DOHH2 (cell line): ENCODE measurements around the gene URGCP.

Experiments used
- H3F3A ChIP-seq: fragments of 200-600 bp; sonication (generic), shearing (Covaris generic); 2 replicates; pipeline ENCODE4 v1.6.0; 2016; ENCODE audit warnings: antibody characterized with exemption, mild to moderate bottlenecking; ENCODE audit not compliant: control insufficient read depth, insufficient read depth
- H3K27ac ChIP-seq: fragments of 200-600 bp; sonication (generic); 2 replicates; pipeline ENCODE4 v1.5.1; 2014; ENCODE audit warnings: low read depth, mild to moderate bottlenecking, low read length, moderate library complexity
- H3K27me3 ChIP-seq: fragments of 200-600 bp; sonication (generic); 2 replicates; pipeline ENCODE4 v1.6.1; 2014; ENCODE audit warnings: mild to moderate bottlenecking, low read length, mixed read lengths; ENCODE audit not compliant: control insufficient read depth
- H3K36me3 ChIP-seq: fragments of 200-600 bp; sonication (generic); 2 replicates; pipeline ENCODE4 v1.6.1; 2014; ENCODE audit warnings: mild to moderate bottlenecking, low read length, moderate library complexity, mixed read lengths; ENCODE audit not compliant: control insufficient read depth
- H3K4me1 ChIP-seq: fragments of 200-600 bp; sonication (generic); 2 replicates; pipeline ENCODE4 v1.6.1; 2014; ENCODE audit warnings: mild to moderate bottlenecking, low read length, mixed read lengths; ENCODE audit not compliant: control insufficient read depth
- H3K4me2 ChIP-seq: fragments of 200-600 bp; sonication (generic); 2 replicates; pipeline ENCODE4 v1.6.0; 2014; ENCODE audit warnings: mild to moderate bottlenecking, low read length, moderate library complexity
- H3K4me3 ChIP-seq: fragments of 200-600 bp; sonication (generic); 2 replicates; pipeline ENCODE4 v1.5.1; 2014; ENCODE audit warnings: mild to moderate bottlenecking, low read length, mixed read lengths
- H3K79me2 ChIP-seq: fragments of 200-600 bp; sonication (generic); 2 replicates; pipeline ENCODE4 v1.6.1; 2014; ENCODE audit warnings: mild to moderate bottlenecking, low read length, mixed read lengths; ENCODE audit not compliant: control insufficient read depth
- H3K9me2 ChIP-seq: fragments of 200-600 bp; sonication (generic); replicated peaks from 2 replicates; pipeline ENCODE4 v1.6.1; 2014; ENCODE audit warnings: mild to moderate bottlenecking, low read length, mixed read lengths; ENCODE audit not compliant: control insufficient read depth
- H3K9me3 ChIP-seq: fragments of 200-600 bp; sonication (generic); 2 replicates; pipeline ENCODE4 v1.6.1; 2014; ENCODE audit warnings: antibody characterized with exemption, low read length, mixed read lengths; ENCODE audit not compliant: control insufficient read depth, insufficient read depth
- H4K20me1 ChIP-seq: fragments of 200-600 bp; sonication (generic); 2 replicates; pipeline ENCODE4 v1.6.0; 2014; ENCODE audit warnings: low read depth, mild to moderate bottlenecking, antibody characterized with exemption, low read length, moderate library complexity; ENCODE audit not compliant: control insufficient read depth, insufficient read depth
- CTCF ChIP-seq: fragments of 200-600 bp; sonication (generic); IDR thresholded peaks from one replicate; pipeline ENCODE4 v1.5.1; 2014; ENCODE audit warnings: antibody characterized with exemption, mild to moderate bottlenecking, low read depth, low read length; ENCODE audit not compliant: poor library complexity, severe bottlenecking
- EZH2phosphoT487 ChIP-seq: fragments of 200-600 bp; sonication (generic); IDR thresholded peaks from 2 replicates; pipeline ENCODE4 v1.6.1; 2017; ENCODE audit warnings: borderline replicate concordance, mild to moderate bottlenecking, antibody characterized with exemption, low read length, moderate library complexity, mixed read lengths

Gene URGCP

DNA sequence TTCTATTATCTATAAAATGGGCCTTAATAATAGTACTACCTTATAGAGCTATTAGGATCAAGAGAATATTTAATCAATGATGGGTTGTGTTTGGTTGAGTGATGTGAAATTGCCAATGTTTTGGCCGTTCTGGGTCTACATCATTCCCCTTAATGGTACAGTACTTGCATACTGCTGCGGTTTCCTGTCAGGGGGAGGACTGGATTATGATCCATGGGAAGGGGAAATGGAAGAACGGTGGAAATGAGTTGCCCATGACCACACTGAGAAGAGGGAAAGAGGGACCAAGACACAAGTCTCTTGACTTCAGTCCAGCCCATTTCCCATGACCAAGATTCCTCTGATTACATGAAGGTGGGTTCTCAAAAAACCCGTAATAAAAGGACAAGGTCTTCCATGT, 36.1 kb downstream of the URGCP start:
- Histone ChIP-seq H3K4me3 (peak overlapping the region; percentile 80), H3K27ac (no peak overlapping the region)

GRCh38 chr7:43869867-43870240, 36.5 kb downstream of the URGCP start:
- Histone ChIP-seq H3K27ac (peak overlapping the region; percentile 46), H3K9me3 (no peaks in the 10 kb centered on the region), H3K27me3 (no peaks in the 10 kb centered on the region), H3K4me2 (peak overlapping the region; percentile 80), H3K36me3 (peaks cover 26% of the 10 kb centered on the region), H3K9me2 (no peaks in the 10 kb centered on the region), H3K79me2 (peaks cover 13% of the 10 kb centered on the region), H3F3A (peaks cover 10% of the 10 kb centered on the region), H4K20me1 (no peaks in the 10 kb centered on the region), H3K4me3 (peak overlapping the region; percentile 80), H3K4me1 (peaks cover 19% of the 10 kb centered on the region)
- TF ChIP-seq CTCF (no peak), EZH2phosphoT487 (no peak)

More for the DNA sequence above, 36.1 kb downstream of the URGCP start:
- peaks cover 10% of the 10 kb centered on the region for H3F3A ChIP-seq
- no peaks in the 10 kb centered on the region for H3K27me3 ChIP-seq
- peak overlapping the region; percentile 80 for H3K4me2 ChIP-seq
- H3K9me3 ChIP-seq, result no peaks in the 10 kb centered on the region
- peaks cover 13% of the 10 kb centered on the region for H3K79me2 ChIP-seq
- H3K9me2 ChIP-seq, result no peaks in the 10 kb centered on the region
- H3K36me3 ChIP-seq, result peaks cover 26% of the 10 kb centered on the region
- H4K20me1 ChIP-seq, result no peaks in the 10 kb centered on the region
- TF ChIP-seq EZH2phosphoT487, result no peak
- no peak for TF ChIP-seq CTCF
- H3K4me1 ChIP-seq, result peaks cover 19% of the 10 kb centered on the region

DNA sequence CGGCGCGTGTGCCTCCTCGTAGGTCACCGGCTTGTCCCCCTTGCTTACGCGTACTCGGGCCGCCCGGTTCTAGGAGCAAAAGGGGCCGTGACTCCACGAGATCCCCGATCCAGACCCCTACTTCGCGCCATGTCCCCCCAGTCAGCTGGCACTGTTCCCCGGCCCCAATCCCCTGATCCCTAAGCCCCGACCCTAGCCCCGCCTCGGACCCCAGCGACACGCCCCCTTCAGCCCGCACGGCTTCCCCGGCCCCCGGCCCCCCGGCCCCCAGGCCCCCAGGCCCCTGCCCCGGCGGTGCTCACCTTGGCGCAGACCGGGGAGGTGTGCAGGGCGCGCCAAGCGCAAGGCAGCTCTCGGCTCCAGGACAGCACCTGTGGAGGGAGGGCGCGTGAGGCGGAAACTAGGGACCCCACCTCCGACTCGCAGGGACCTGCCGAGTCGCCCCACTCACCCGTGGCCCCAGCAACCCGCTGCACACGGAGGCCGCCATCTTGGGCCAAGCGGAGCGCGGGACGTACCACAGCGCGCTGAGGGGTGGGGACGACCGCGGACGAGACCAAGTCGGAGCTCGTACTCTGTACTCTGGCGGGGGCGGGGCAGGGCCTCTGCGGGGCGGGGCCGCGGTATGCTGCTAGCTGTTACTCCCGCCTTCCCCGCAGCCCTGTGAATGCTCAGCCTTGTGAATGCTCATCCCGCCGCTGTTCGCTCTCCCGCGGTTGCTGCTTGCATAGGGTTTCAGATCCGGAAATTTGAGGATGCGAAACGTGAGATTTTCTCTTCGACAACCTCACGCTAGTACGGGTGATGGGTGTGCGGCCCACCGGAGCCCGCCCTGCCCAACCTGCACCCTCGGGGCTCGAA, 37.2 kb downstream of the URGCP start, which contains the start of gene MRPS24:
Gene MRPS24 (minus strand): TSS at position 512 of the 861 bp plus-strand sequence. CDS start 22 bp downstream, at position 490.
- peaks cover 13% of the 10 kb centered on the region for H3K79me2 ChIP-seq
- TF ChIP-seq EZH2phosphoT487 (no peak), CTCF (no peak)
- peaks cover 10% of the 10 kb centered on the region for H3F3A ChIP-seq
- peak within 1 kb of the TSS; percentile 80 for H3K4me3 ChIP-seq
- H3K36me3 ChIP-seq, result peaks cover 26% of the 10 kb centered on the region
- H4K20me1 ChIP-seq, result no peaks in the 10 kb centered on the region
- H3K4me1 ChIP-seq, result peaks cover 19% of the 10 kb centered on the region
- no peaks in the 10 kb centered on the region for H3K9me2 ChIP-seq
- H3K27me3 ChIP-seq, result no peaks in the 10 kb centered on the region
- no peaks in the 10 kb centered on the region for H3K9me3 ChIP-seq
- peak within 1 kb of the TSS; percentile 46 for H3K27ac ChIP-seq
- peak within 1 kb of the TSS; percentile 80 for H3K4me2 ChIP-seq
